HG02798 (cell line): ENCODE data around the gene SNTG2.

Experiments used
- ATAC-seq: cut with Tn5 transposase; IDR thresholded peaks from one replicate; pipeline ENCODE4 v1.9.1; 2021; ENCODE audit warnings: mild to moderate bottlenecking; ENCODE audit not compliant: unreplicated experiment, poor library complexity

Gene SNTG2

DNA sequence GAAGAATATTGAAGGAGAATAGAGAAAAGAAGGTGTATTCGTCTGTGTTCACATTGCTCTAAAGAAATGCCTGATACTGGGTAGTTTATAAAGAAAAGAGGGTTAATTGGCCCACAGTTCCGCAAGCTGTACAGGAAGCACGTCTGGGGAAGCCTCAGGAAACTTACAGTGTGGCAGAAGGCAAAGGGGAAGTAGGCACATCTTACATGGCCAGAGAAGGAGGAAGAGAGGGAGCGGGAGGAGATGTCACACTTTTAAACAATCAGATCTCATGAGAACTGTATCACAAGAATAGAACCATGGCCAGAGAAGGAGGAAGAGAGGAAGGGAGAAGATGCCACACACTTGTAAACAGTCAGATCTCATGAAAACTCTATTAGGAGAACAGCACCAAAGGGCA, 303.0 kb downstream of the SNTG2 start:
- ATAC-seq: no peak

DNA sequence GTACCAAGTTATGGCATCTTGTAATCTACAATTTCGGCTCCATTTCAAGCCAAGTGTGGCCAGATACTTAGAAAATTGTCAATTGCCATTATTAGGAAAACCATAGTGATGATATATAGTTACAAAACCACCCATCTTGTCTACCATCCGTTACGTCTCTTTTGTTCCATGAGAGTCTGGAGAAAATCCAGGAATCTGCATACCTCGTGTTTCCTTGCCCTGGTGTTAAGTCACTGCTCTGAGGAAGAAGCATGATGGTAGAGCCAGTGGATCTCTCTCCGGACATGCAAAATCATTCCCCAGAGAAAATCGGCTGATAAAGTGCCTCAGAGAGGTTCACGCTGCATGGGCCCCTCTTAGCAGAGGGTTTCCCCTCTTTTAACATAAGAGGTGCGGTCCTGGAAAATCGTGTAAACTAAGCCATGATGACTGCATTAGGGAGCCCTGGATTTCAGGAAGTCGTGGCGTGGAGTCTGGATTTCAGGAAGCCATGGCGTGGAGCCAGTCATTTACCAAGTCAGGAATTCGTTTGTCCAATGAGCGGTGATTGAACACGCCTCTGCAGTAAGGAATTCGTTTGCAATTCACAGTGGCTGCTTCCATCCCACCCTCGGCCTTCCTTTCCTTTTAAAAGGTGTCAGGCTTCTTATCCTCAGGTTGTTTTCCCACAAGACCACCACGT, 304.2 kb downstream of the SNTG2 start:
- ATAC-seq: no peak

DNA sequence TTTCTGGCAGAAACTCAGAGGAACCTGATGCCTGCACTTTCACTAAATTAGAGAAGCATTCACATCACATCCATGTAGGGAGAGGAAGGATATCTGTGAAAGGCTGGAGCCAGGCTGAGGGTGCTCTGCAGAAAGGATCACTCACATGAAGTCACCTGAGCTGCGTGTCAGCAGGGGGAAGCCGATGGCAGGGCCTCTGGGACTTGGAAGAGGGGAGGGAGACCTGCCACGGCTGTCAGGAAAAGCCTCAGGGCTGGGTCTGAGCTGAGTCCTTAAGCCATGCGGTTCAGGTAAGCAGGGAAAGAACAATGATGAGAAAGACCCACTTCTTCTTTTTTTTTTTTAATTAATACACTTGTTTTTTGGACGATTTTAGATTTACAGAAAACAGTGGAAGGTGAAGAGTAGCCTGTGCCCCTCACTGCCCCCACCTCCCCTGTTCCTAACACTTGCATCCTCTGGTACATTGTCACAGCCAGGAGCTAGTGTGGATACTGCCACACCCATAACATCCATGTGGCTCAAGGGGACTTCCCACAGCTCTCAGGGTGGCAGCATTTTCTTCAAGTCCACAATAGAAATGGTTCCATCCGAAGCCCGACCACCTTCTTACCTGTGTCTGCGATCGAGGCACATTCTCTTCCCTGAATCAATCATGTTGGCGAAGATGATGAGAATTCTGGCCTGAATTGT, 306.1 kb downstream of the SNTG2 start:
- no peak for ATAC-seq

DNA sequence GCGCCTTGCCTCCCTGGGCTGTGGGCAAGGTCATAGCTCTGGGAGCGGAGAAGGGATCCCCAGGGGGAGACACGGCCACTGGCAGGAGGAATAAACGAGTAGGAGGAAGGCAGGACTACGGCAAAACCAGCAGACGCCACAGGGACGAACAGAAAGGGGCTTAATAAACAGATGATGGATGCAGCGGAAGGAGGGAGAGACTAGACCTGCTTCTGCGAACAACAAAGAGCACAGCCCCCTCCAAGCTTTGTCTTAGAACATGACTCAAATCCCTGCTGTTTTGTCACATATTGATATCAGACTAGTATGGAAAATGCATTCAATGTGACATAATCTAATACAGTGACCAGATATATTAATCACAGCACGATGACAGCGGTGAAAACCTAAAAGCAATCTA, 306.7 kb downstream of the SNTG2 start:
- no peak for ATAC-seq

DNA sequence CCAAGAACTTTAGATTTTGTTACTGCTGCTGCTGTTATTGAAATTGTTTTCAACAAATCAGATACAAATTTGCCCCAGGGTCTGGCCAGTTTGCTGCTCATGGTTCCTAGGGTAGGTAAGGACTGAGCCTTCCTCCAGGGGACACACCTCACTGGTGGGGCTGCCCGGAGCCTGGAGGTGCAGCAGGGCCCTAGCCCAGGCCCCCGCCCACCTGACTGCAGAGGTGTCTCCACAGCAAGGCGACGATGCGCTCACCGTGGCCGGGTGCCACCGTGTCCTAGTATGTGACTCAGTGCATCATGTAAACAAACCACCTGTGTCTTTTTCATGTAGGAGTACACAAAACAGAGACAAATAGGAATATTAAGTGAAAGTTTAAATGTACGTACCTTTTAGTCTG, 309.1 kb downstream of the SNTG2 start:
- no peak for ATAC-seq

DNA sequence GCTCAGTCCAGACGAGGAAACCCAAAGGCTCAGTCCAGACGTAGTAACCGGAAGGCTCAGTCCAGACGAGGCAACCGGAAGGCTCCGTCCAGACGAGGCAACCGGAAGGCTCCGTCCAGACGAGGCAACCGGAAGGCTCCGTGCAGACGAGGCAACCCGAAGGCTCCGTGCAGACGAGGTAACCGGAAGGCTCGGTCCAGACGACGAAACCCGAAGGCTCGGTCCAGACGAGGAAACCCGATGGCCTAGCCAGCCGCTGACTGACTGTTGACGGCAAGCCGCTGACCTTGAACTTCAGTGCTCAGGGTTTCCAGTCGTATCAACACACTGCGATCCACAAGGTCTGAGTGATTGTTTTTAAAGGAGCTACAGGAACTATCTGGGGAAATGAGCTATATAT, 312.0 kb downstream of the SNTG2 start:
- ATAC-seq: no peak

DNA sequence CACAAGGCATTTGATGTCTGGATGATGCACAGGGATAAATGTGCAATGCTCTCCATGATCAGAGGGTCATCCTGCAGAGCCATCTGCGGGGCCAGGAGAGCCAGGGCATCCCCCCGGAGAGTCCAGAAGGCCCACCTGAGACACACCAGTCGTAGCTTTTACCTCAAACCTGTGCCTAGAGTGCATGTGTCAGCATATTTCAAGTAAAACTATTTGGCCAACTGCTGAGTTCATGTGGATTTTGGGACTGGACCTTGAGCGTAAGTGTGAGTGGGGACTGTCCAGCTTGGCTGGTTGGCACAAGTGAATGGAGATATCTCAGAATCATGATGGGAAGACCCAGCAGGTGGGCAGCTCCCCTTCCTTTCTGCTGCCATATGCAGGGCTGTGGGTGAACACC, 314.8 kb downstream of the SNTG2 start:
- ATAC-seq: no peak

DNA sequence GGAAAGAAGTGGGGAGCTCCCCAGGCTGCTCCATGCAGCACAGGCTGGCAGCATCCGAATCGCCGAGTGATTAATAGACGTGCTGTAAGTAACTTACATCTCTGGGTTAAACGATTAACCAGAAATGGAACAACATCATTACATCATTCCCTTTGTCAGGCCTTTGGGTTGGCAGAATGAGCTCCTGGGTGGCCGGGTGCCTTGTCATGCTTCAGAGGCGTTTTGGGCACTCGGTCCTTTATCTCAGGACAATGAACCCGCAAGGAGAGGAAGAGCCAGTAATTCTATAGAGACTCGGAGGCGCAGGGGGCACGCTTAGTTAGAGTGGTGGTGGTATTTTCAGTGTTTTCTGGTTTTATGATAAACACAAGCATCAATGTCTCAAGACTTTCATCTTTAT, 315.7 kb downstream of the SNTG2 start:
- no peak for ATAC-seq

DNA sequence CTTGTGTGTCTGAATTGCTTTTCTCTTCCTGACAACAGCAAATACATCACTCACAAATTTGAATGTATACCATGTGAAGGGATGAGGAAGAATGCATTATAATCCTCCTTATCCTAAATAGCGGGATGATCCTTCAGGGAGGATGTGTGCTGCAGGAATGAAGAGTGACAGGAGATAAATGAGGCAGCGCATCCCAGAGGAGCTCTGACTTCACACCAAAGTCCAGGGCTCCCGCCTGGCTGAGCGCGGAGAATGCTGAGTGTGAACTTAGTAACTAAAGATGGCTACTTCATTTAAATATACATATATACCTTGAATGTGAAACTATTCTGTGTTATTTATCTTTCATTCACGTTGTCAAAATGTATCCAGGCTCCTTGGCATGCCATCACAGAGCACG, 317.4 kb downstream of the SNTG2 start:
- ATAC-seq: no peak

DNA sequence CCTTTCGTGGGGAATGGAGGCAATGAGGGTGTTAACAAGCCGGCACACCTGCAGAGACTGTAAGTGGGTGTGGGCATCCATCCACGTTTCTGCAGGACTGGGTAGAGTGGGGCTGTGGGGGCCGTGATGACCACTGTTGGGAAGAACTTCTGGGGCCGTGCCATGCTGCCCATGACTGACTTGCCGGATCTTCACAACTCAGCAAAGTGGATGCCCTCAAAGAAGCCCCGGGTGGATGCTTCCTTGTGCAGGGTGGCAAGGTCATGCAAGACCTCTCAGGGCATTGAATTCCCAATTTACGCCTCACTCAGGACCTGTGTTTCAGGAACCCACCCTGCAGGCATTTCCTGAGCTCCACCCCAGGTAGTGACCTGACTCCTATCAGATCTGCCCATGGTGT, 319.2 kb downstream of the SNTG2 start:
- no peak for ATAC-seq

DNA sequence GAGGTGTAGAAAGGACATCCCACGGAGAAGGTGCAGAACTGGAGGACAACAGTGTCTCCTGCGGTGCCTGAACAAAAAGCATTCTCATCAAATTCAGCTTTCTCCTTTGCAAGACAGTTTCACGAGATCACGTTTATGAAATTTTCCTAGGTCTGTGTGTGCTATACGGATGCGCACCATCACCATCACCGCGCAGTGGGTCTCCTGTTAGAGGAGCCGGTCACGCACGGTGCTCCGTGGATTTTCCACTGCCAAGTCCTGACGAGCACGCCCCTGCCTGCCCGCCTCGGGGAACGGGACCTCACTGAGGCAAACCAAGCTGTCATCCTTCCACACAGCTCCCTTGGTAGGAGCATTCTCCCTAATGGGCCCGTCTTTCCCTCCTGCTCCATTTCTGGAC, 322.2 kb downstream of the SNTG2 start:
- ATAC-seq: no peak

DNA sequence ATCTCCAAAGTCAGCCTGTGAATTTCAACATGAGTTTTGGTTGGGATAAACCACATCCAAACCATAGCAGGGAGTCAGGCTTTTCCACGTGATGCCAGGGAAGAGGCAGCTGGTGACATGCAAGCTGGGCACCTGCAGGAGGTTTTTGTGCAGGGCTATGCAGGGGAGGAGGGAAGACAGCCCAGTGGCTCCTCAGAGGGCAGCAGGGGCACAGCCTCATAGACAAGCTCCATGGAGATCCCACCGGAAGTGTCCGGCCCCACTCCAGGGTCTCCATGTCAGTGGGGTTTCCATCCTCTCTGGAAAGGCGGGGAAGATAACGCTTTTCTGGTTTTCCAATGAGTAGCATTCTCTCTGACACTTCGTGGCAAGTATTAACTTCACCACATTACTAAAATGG, 327.0 kb downstream of the SNTG2 start:
- no peak for ATAC-seq

DNA sequence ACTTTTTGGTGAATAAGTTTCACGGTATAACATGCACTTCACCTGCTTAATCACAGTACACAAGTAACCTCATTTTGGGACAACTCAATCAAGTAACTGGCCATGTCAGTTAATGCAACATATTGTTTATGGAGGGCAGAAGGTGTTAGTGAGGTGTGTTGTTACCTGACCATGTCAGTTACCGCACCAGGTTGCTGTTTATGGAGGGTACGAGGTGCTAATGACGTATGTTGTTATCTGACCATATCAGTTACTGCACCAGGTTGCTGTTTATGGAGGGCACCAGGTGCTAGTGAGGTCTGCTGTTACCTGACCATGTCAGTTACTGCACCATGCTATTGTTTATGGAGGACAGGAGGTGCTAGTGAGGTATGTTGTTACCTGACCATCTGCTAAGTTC, 327.5 kb downstream of the SNTG2 start:
- ATAC-seq: no peak

DNA sequence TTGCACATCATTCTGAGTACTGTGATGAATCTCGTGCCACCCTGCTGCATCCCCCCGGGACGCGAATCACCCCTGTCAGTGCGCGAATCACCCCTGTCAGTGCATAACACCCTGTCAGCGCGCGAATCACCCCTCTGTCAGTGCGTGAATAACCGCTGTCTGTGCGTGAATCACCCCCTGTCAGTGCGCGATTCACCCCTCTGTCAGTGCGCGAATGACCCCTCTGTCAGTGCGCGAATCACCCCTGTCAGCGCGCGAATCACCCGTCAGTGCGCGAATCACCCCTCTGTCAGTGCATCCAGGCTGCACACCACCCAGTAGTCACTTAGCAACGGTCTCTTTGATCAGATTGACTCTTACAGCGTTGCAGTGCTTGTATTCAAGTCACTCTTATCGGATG, 328.2 kb downstream of the SNTG2 start:
- no peak for ATAC-seq

DNA sequence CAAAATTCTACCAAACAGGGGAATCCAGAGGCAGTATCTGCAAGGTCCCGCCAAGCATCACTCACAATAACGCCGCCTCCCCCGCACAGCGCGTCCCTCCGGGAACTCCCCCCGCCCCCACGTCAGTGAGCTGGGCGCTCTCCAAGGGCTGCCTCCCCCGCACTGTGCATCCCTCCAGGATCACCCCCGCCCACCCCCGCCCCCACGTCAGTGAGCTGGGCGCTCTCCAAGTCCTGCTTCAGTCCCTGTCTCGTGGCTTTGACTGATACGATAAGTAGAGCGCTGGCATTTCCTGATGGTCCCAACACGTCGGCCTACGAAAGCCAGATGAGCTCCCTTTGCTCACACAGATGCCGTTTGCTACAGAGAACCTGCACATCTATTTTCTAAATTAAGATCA, 331.9 kb downstream of the SNTG2 start:
- ATAC-seq: no peak

DNA sequence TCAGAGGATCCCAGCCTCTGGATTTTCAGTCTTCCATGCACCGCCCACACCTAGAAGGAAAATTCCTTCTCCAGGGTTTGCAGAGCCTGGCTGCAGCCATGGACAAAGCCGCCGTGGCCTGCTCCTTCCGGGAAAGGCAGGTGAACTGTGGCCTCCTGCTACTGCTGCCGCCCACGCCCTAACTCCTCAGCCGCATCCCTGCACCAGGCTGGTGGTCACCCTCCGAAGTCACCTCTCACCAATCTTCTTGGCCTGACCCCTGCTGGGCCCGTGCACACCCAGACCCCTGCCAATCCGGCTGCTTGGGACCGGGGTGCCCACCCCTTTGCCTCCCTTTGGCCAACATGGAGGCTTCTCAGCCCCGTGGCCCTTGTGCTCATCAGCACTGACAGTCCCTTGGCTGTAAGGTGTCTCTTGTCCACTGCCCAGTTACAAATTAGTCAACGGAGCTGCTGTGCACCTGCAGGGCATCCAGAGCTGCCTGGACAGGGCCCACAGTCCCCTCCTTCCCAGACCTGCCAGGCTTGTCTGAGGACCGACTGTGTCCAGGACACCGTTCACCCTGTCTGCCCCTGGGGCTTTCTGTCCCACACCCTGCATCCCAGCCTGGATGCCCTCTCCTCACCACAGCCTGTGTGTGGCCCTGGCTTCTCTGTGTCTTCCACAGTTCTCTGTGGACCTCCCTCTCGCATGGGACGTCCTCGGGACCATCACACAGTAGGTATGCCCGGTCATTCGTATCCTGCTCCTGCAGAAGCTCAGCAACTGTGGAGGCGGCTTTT, 332.6 kb downstream of the SNTG2 start:
- ATAC-seq: no peak

DNA sequence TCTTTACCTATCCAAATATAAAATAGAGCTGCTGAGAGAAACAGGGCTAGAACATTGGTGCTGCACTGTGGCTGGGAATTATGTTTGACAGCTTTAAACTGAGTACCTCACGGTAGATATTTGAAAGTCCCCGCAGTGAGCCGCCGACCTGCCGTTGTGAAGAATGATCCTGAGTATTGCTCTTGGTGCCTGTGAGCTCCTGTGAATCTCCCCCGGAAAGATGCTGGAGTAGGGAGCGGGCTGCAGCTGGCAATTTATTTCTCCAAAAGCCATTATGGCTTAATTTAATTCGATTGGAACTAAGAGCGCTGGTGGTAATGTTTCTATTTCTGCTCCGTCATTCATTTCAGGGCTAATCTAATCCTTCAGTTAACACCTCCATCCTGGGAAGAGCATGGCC, 333.2 kb downstream of the SNTG2 start:
- ATAC-seq: no peak

DNA sequence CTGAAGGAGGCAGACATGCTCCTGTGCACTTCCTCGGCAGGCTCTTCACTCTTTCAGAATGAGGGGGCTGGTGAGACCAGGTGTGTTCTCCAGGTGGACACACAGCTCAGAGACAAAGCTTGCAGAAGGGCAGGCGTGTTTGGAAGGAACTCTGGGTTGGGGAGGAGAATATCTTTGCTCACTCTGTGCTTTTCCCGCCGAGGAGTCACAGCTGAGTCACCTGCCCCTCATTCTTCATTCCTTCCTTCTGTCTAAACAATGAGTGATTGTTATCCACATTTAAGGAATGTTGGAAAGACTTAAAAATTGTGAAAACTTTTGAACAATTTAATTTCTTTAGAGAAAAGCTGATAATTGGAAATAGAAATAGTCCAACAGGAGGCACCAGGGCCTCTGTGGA, 336.3 kb downstream of the SNTG2 start:
- ATAC-seq: no peak

DNA sequence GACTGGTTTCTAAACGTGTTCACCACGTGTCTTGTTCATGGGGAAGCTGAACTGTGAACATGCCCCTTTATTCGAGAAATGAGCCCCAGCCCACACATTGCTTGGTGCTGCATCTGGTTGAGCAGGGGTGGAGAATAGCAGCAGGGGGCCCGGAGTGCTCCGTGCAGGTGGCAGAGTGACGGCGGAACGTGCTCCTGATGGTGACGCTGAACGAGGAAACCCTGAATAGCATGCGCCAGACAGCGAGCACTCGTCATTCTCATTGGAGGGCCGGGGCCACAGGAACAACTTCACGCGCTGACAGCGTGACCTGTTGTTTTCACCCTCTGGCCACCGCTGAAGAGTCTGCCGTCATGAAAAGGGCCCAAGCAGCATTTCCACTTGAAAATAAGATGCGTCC, 336.8 kb downstream of the SNTG2 start:
- no peak for ATAC-seq

DNA sequence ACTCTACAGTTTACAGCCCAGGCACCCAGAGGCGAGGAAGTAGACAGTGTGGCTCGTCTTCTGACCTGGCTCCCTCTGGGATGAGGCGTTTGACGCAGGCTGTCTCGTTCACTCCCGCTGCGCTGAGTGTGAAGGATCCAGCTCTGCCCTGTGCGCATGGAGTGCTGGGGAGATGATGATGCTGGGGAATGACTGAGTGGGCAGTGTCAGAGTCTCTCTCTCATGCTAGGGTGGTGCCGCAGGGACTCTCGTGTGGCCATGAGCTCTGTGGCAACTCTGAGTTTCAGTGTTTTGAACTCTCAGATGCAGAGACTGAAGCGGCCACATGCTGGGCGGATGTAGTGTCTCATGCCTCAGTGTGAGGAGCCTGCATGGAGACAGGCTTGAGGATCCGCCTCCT, 344.3 kb downstream of the SNTG2 start:
- no peak for ATAC-seq

DNA sequence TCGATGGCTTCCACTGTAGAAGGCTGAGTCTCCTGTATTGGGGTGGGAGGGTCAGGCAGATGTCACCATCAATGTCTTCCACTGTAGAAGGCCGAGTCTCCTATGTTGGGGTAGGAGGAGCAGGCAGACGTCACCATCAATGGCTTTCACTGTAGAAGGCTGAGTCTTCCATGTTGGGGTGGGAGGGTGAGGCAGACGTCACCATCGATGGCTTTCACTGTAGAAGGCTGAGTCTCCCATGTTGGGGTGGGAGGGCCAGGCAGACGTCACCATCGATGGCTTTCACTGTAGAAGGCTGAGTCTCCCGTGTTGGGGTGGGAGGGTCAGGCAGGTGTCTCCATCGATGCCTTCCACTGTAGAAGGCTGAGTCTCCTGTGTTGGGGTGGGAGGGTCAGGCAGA, 345.1 kb downstream of the SNTG2 start:
- no peak for ATAC-seq
